GM12878 (cell line): ENCODE measurements around the gene MAPKAP1. TPM values are rescaled to one million over a fixed set of nuclear protein-coding genes. Genes with fewer than 3 reads are reported as not detected.

Experiments
- ATAC-seq: fragments of 200-7000 bp; cut with Tn5 transposase; 3 replicates; pipeline ENCODE4 v1.9.1; 2020; ENCODE audit warnings: mild to moderate bottlenecking, moderate library complexity
- BruUV-seq: library from RNA; stranded (reverse); fragments of 400-500 nt; replicated peaks from 2 replicates; lab custom pipeline; 2021; lab: Mats Ljungman, UMichigan
- CTCF ChIA-PET: fragments of 300-600 bp; sonication (Branson Sonifier 250); formaldehyde crosslinking; extraction: SDS; loops from one replicate; lab custom pipeline; 2021; ENCODE audit warnings: inconsistent platforms; lab: Yijun Ruan, JAX
- POLR2A ChIA-PET: fragments of 350-600 bp; formaldehyde crosslinking; extraction: SDS; loops from one replicate; lab custom pipeline; 2021; ENCODE audit warnings: inconsistent platforms; lab: Charles Lee
- RAD21 ChIA-PET: fragments of 300-600 bp; sonication (Branson Sonifier 250); formaldehyde crosslinking; loops from one replicate; lab custom pipeline; 2023; ENCODE audit warnings: antibody characterized with exemption; ENCODE audit not compliant: unreplicated experiment; lab: Charles Lee
- SMC1A ChIA-PET: fragments of 300-600 bp; sonication (Branson Sonifier 250); formaldehyde crosslinking; loops from one replicate; lab custom pipeline; 2023; ENCODE audit not compliant: unreplicated experiment, uncharacterized antibody; lab: Charles Lee
- DNase-seq: peaks from one replicate; pipeline ENCODE4 v3.0.0-alpha.2; 2011; ENCODE audit warnings: low read depth, low spot score
- FAIRE-seq: peaks from 3 replicates; lab custom pipeline; 2011; peaks lifted over from hg19 to GRCh38; lab: Jason Lieb, UNC
- H2AFZ ChIP-seq: 2 replicates; pipeline ENCODE4 v1.6.0; 2011; ENCODE audit warnings: low read depth, low read length, control low read depth; ENCODE audit not compliant: control insufficient read depth
- H3K27ac ChIP-seq: 2 replicates; pipeline ENCODE4 v1.5.1; 2011; ENCODE audit warnings: control low read depth; ENCODE audit not compliant: control insufficient read depth, insufficient read depth
- H3K27me3 ChIP-seq, 2 experiments: replicated peaks in 1 of 2; 2 replicates each; pipeline versions ENCODE4 v1.6.0 to v1.6.1; 2011; ENCODE audit warnings: low read length in 1 of 2; ENCODE audit not compliant: control insufficient read depth in 2 of 2, insufficient read depth in 2 of 2
- H3K36me3 ChIP-seq, 2 experiments: 2 replicates each; pipeline ENCODE4 v1.5.1; 2011; ENCODE audit warnings: low read length in 1 of 2; ENCODE audit not compliant: control insufficient read depth in 2 of 2, insufficient read depth in 2 of 2
- H3K4me1 ChIP-seq: 2 replicates; pipeline ENCODE4 v1.6.1; 2011; ENCODE audit warnings: mild to moderate bottlenecking, low read length, moderate library complexity, mixed read lengths; ENCODE audit not compliant: control insufficient read depth, insufficient read depth
- H3K4me2 ChIP-seq: 2 replicates; pipeline ENCODE4 v1.6.0; 2011; ENCODE audit warnings: control low read depth; ENCODE audit not compliant: control insufficient read depth, insufficient read depth
- H3K4me3 ChIP-seq: fragments of 200-600 bp; sonication (generic); 2 replicates; pipeline ENCODE4 v1.5.1; 2016
- H3K79me2 ChIP-seq: 2 replicates; pipeline ENCODE4 v1.6.0; 2011; ENCODE audit warnings: low read length; ENCODE audit not compliant: control insufficient read depth, insufficient read depth
- H3K9ac ChIP-seq: 2 replicates; pipeline ENCODE4 v1.8.0; 2011; ENCODE audit warnings: low read length, control low read depth, mixed read lengths; ENCODE audit not compliant: control insufficient read depth, insufficient read depth
- H3K9me3 ChIP-seq: replicated peaks from 3 replicates; pipeline ENCODE4 v1.5.1; 2011; ENCODE audit warnings: mild to moderate bottlenecking, low read length; ENCODE audit not compliant: control insufficient read depth, insufficient read depth
- H4K20me1 ChIP-seq: 2 replicates; pipeline ENCODE4 v1.6.0; 2011; ENCODE audit not compliant: control insufficient read depth, insufficient read depth
- BRCA1 ChIP-seq: IDR thresholded peaks from 2 replicates; pipeline ENCODE4 v1.6.1; 2011; ENCODE audit warnings: low read depth, low read length, improper control_type of control experiment
- IKZF1 ChIP-seq: fragments of 450-650 bp; conservative IDR thresholded peaks from 2 replicates; pipeline ENCODE4 v1.6.1; 2017; ENCODE audit warnings: antibody characterized with exemption, mild to moderate bottlenecking
- NR2C1 ChIP-seq: fragments of 450-650 bp; IDR thresholded peaks from 2 replicates; pipeline ENCODE4 v1.6.1; 2017; ENCODE audit warnings: antibody characterized with exemption, mild to moderate bottlenecking, moderate library complexity
- NRF1 ChIP-seq: conservative IDR thresholded peaks from 2 replicates; pipeline ENCODE4 v1.6.1; 2011; ENCODE audit warnings: mild to moderate bottlenecking, low read depth, low read length, improper control_type of control experiment
- PKNOX1 ChIP-seq: fragments of 450-650 bp; IDR thresholded peaks from 2 replicates; pipeline ENCODE4 v1.6.1; 2016; ENCODE audit warnings: mild to moderate bottlenecking
- SMARCA5 ChIP-seq: fragments of 450-650 bp; IDR thresholded peaks from 2 replicates; pipeline ENCODE4 v1.6.1; 2017; ENCODE audit warnings: mild to moderate bottlenecking
- SMC3 ChIP-seq: IDR thresholded peaks from 2 replicates; pipeline ENCODE4 v1.6.1; 2011; ENCODE audit warnings: low read length, improper control_type of control experiment, borderline replicate concordance
- TCF12 ChIP-seq: IDR thresholded peaks from 2 replicates; pipeline ENCODE4 v1.6.1; 2011; ENCODE audit warnings: low read depth, mild to moderate bottlenecking, low read length
- USF1 ChIP-seq: IDR thresholded peaks from 2 replicates; pipeline ENCODE4 v1.6.1; 2011; ENCODE audit warnings: borderline replicate concordance, low read depth, mild to moderate bottlenecking, moderate library complexity, mixed read lengths, low read length; ENCODE audit not compliant: insufficient read depth; ENCODE audit errors: extremely low read length
- USF2 ChIP-seq: IDR thresholded peaks from 2 replicates; pipeline ENCODE4 v1.6.1; 2011; ENCODE audit warnings: low read depth, low read length, improper control_type of control experiment, borderline replicate concordance
- YY1 ChIP-seq: IDR thresholded peaks from 2 replicates; pipeline ENCODE4 v1.6.1; 2011; ENCODE audit warnings: low read depth, mild to moderate bottlenecking, low read length
- ZBTB11 ChIP-seq: fragments of 450-650 bp; formaldehyde crosslinking; IDR thresholded peaks from 2 replicates; pipeline ENCODE4 v1.5.0; 2022; ENCODE audit warnings: mild to moderate bottlenecking, missing genetic modification characterization
- WGBS: methylation state at CpG from one replicate; pipeline ENCODE4 v1.1.6; 2016; ENCODE audit warnings: low lambda C conversion rate; ENCODE audit not compliant: insufficient replicate concordance, insufficient coverage; ENCODE audit errors: missing lambda C conversion rate; 5-methylcytosine and 5-hydroxymethylcytosine counted together
- in situ Hi-C: fragments of 300-500 bp; cut with MboI; formaldehyde crosslinking; loops from 9 replicates; pipeline ENCODE4 v1.14.3; 2018; ENCODE audit warnings: mixed read lengths
- intact Hi-C: fragments of 100-400 bp; cut with micrococcal nuclease; formaldehyde crosslinking; loops from one replicate; pipeline ENCODE4 v1.14.2; 2022; ENCODE audit not compliant: unreplicated experiment
- polyA plus RNA-seq, 11 experiments: library from polyadenylated mRNA; depleted of rRNA in 4 of 11; unstranded in 6 of 11; stranded (reverse) in 5 of 11; fragments of >200 nt; fragmentation: Nextera tagmentation in 4 of 11; fragmentation: Illumina TruSeq in 1 of 11; extraction: Ambion mirVana in 4 of 11; extraction: Trizol in 1 of 11; gene quantifications; 1 replicate in 1 of 11; 2 replicates in 10 of 11; pipeline versions ENCODE4 v1.2.1 to v1.2.3, GENCODE V29; 2011 to 2016; ENCODE audit warnings: inconsistent platforms in 2 of 11, missing spikeins in 2 of 11, low read depth in 1 of 11
- total RNA-seq, 4 experiments: library from RNA; depleted of rRNA in 3 of 4; stranded (reverse); fragments of >200 nt in 3 of 4; fragmentation: Illumina TruSeq in 1 of 4; extraction: Trizol in 1 of 4; gene quantifications; 2 replicates each; pipeline versions ENCODE4 v1.2.1 to v1.2.3, GENCODE V29; 2013 to 2021

Gene MAPKAP1
- total and polyA plus RNA-seq, 10 of the 15 experiments (the other 5 are each of a cell fraction or from before 2014, with no cell fraction given), result 5.1 to 188 (median 105) TPM

GRCh38 chr9:125544484-125544883 is 162.5 kb downstream of the MAPKAP1 start:
- Histone ChIP-seq H3K4me3 (no peak overlapping the region), H3K27ac (no peak overlapping the region), H3K27me3 (no peaks in the 10 kb centered on the region), H3K4me1 (no peaks in the 10 kb centered on the region), H3K36me3 (peaks cover 4 to 6% of the 10 kb centered on the region in 2 experiments), H2AFZ (no peak overlapping the region), H3K4me2 (no peak overlapping the region), H3K9ac (no peak overlapping the region), H4K20me1 (no peaks in the 10 kb centered on the region), H3K79me2 (no peaks in the 10 kb centered on the region), H3K9me3 (no peaks in the 10 kb centered on the region)
- ChIA-PET SMC1A (interaction anchor here (1.0 to 2.2 kb wide), 4 partner anchors 11 to 30 kb away, joined by 3 to 11 read pairs (median 4); no protein-coding TSS in a partner anchor), RAD21 (interaction anchor here (1.4 to 1.5 kb wide), 2 partner anchors 16 to 31 kb away, joined by 3 read pairs; no protein-coding TSS in a partner anchor), POLR2A (no interaction called here), CTCF (interaction anchor here (0.8 to 7.2 kb wide), 4 partner anchors 9 to 279 kb away, joined by 3 to 45 read pairs (median 7); no protein-coding TSS in a partner anchor)
- ATAC-seq (no peak), FAIRE-seq (no peak), DNase-seq (no peak)
- WGBS, result 97% methylated on average over 4 of the region's 4 CpGs
- intact Hi-C loops (no loop called here), in situ Hi-C loops (no loop called here)
- no TSS peak for BruUV-seq
- no peak for TF ChIP-seq USF2
- TF ChIP-seq NR2C1, result no peak
- no peak for TF ChIP-seq SMC3
- no peak for TF ChIP-seq BRCA1
- TF ChIP-seq ZBTB11, result no peak
- TF ChIP-seq IKZF1, result no peak
- no peak for TF ChIP-seq YY1
- no peak for TF ChIP-seq USF1
- no peak for TF ChIP-seq TCF12
- no peak for TF ChIP-seq PKNOX1
- TF ChIP-seq SMARCA5, result no peak
- no peak for TF ChIP-seq NRF1
